GM23248 (cell line): ENCODE measurements around the gene PRKX.
"Not testable (repeated sequence)": the region's sequence is repeated elsewhere in the genome, so short reads cannot be mapped to it uniquely, and the experiment has no call there.

Source experiments
- EZH2 ChIP-seq: fragments of 200-600 bp; sonication (generic); IDR thresholded peaks from 2 replicates; pipeline ENCODE4 v1.6.1; 2018; ENCODE audit warnings: antibody characterized with exemption, mild to moderate bottlenecking; ENCODE audit not compliant: insufficient read depth, poor library complexity, severe bottlenecking
- EZH2phosphoT487 ChIP-seq: fragments of 200-600 bp; sonication (generic); IDR thresholded peaks from 2 replicates; pipeline ENCODE4 v1.6.1; 2018; ENCODE audit warnings: antibody characterized with exemption, moderate library complexity, mild to moderate bottlenecking, low read depth; ENCODE audit not compliant: insufficient read depth

DNA sequence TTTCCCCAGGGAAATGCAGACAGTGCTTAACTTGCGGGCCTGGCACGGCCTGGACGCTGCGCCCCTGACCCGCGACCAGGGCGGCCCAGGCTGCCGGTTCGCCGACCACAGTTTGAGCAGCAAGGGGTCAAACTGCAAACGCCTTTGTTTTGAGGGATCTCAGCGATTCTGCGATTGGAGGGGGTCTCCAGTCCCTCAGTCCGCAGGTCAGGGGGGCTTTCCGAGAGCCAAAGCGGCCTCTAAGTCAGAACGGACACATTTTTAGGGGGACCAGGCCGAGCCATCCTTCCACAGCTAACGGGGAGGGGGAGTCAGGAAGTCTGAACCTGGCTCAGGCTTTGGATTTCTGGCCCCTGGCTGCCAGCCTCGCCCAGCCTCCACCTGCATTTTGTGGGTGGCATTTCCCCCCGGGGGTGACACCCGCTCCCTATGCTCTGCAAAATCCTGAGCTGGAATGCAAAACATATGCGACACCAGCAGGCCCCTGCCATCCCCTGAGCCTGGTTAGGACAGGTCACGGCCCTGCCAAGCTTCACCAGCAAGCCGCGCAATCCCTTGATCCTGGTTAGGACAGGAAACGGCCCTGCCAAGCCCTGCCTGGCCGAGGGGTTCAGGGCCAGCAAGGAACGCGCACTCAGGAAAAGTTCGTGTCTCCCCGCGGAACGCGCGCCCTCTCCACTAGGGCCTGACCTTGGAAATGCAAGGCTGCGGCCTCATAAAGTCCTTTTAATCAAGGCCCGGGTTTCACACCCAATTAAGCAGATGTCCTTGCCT, 1.4 kb upstream of the PRKX start:
- TF ChIP-seq EZH2phosphoT487, EZH2: not testable (repeated sequence)
